Mesothelial cell of epicardium (in vitro differentiated cells): Measurements from ENCODE around the gene S100G. TPM values are rescaled to one million over a fixed set of nuclear protein-coding genes. Genes with fewer than 3 reads are reported as not detected.
"Not testable (repeated sequence)": the region's sequence is repeated elsewhere in the genome, so short reads cannot be mapped to it uniquely, and the experiment has no call there.

Source experiments
- DNase-seq, 2 experiments: peaks; one replicate each; pipeline ENCODE4 v3.0.0; 2021; ENCODE audit warnings: low spot score in 2 of 2; ENCODE audit not compliant: unreplicated experiment in 2 of 2
- H3K27ac Mint-ChIP-seq: 2 replicates; pipeline ENCODE4 v1.8.0; 2021; ENCODE audit warnings: mixed read lengths
- H3K27me3 Mint-ChIP-seq: 2 replicates; pipeline ENCODE4 v1.8.0; 2021; ENCODE audit warnings: low read depth, mixed read lengths
- H3K36me3 Mint-ChIP-seq: 2 replicates; pipeline ENCODE4 v1.8.0; 2021; ENCODE audit warnings: mixed read lengths
- H3K4me1 Mint-ChIP-seq: 2 replicates; pipeline ENCODE4 v1.8.0; 2021; ENCODE audit warnings: mixed read lengths
- H3K4me3 Mint-ChIP-seq: 2 replicates; pipeline ENCODE4 v1.8.0; 2021; ENCODE audit warnings: mild to moderate bottlenecking, moderate library complexity, mixed read lengths
- H3K9me3 Mint-ChIP-seq: 2 replicates; pipeline ENCODE4 v1.8.0; 2021; ENCODE audit warnings: mixed read lengths
- CTCF ChIP-seq: fragments of 200-600 bp; sonication (generic); IDR thresholded peaks from one replicate; pipeline ENCODE4 v1.5.0; 2021; ENCODE audit warnings: antibody characterized with exemption; ENCODE audit not compliant: unreplicated experiment
- total RNA-seq: library from RNA; stranded (reverse); gene quantifications from 3 replicates; pipeline ENCODE4 v1.2.1, GENCODE V29; 2021

Gene S100G
- total RNA-seq, 1 donor from 2014 or later, result not detected

GRCh38 chrX:16610121-16610621 lies 39.8 kb upstream of the S100G start:
- Mint-ChIP-seq H3K9me3 (peaks cover 4% of the 10 kb centered on the region), H3K27ac (no peak overlapping the region), H3K4me3 (no peak overlapping the region), H3K27me3 (no peaks in the 10 kb centered on the region), H3K36me3 (peaks cover 53% of the 10 kb centered on the region), H3K4me1 (peaks cover 9% of the 10 kb centered on the region)
- no peak for DNase-seq
- no peak for TF ChIP-seq CTCF

- H3K4me1 Mint-ChIP-seq, H3K27me3 Mint-ChIP-seq, DNase-seq, H3K4me3 Mint-ChIP-seq, H3K9me3 Mint-ChIP-seq, H3K27ac Mint-ChIP-seq: not testable (repeated sequence)
- H3K36me3 Mint-ChIP-seq, result peaks cover 52% of the 10 kb centered on the region
Measured at GRCh38 chrX:16610654-16611053, 39.3 kb upstream of the S100G start.

GRCh38 chrX:16612257-16612897 lies 37.6 kb upstream of the S100G start:
- Mint-ChIP-seq H3K9me3 (peaks cover 4% of the 10 kb centered on the region), H3K36me3 (peaks cover 49% of the 10 kb centered on the region), H3K4me3 (no peak overlapping the region), H3K4me1 (no peaks in the 10 kb centered on the region), H3K27ac (no peak overlapping the region), H3K27me3 (no peaks in the 10 kb centered on the region)
- no peak for TF ChIP-seq CTCF
- no peak for DNase-seq

- H3K27ac Mint-ChIP-seq, result no peak overlapping the region
- peaks cover 61% of the 10 kb centered on the region for H3K36me3 Mint-ChIP-seq
- TF ChIP-seq CTCF, result no peak
- H3K4me1 Mint-ChIP-seq, result no peaks in the 10 kb centered on the region
- DNase-seq, result no peak
- peaks cover 7% of the 10 kb centered on the region for H3K9me3 Mint-ChIP-seq
- H3K27me3 Mint-ChIP-seq, result no peaks in the 10 kb centered on the region
- H3K4me3 Mint-ChIP-seq, result no peak overlapping the region
Measured at GRCh38 chrX:16617382-16617781, 32.6 kb upstream of the S100G start.

GRCh38 chrX:16618422-16618821 lies 31.5 kb upstream of the S100G start:
- no peak for DNase-seq
- no peaks in the 10 kb centered on the region for H3K4me1 Mint-ChIP-seq
- peaks cover 63% of the 10 kb centered on the region for H3K36me3 Mint-ChIP-seq
- H3K27me3 Mint-ChIP-seq, result no peaks in the 10 kb centered on the region
- H3K27ac Mint-ChIP-seq, result no peak overlapping the region
- H3K9me3 Mint-ChIP-seq, result peaks cover 7% of the 10 kb centered on the region
- H3K4me3 Mint-ChIP-seq, result no peak overlapping the region
- TF ChIP-seq CTCF, result no peak

GRCh38 chrX:16619024-16619423 lies 30.9 kb upstream of the S100G start:
- Mint-ChIP-seq H3K27me3 (no peaks in the 10 kb centered on the region), H3K36me3 (peaks cover 63% of the 10 kb centered on the region), H3K27ac (no peak overlapping the region), H3K4me1 (no peaks in the 10 kb centered on the region), H3K9me3 (peaks cover 7% of the 10 kb centered on the region), H3K4me3 (no peak overlapping the region)
- no peak for DNase-seq
- TF ChIP-seq CTCF, result no peak

- H3K27ac Mint-ChIP-seq, DNase-seq, H3K27me3 Mint-ChIP-seq, H3K4me3 Mint-ChIP-seq, H3K9me3 Mint-ChIP-seq: not testable (repeated sequence)
- H3K4me1 Mint-ChIP-seq, result peaks cover 15% of the 10 kb centered on the region
- peaks cover 43% of the 10 kb centered on the region for H3K36me3 Mint-ChIP-seq
Measured at GRCh38 chrX:16628511-16628910, 21.4 kb upstream of the S100G start.
